Measurements from ENCODE around the gene ZNF785.
"Not testable (repeated sequence)": the region's sequence is repeated elsewhere in the genome, so short reads cannot be mapped to it uniquely, and the experiment has no call there.

ZNF785 gene

DNA sequence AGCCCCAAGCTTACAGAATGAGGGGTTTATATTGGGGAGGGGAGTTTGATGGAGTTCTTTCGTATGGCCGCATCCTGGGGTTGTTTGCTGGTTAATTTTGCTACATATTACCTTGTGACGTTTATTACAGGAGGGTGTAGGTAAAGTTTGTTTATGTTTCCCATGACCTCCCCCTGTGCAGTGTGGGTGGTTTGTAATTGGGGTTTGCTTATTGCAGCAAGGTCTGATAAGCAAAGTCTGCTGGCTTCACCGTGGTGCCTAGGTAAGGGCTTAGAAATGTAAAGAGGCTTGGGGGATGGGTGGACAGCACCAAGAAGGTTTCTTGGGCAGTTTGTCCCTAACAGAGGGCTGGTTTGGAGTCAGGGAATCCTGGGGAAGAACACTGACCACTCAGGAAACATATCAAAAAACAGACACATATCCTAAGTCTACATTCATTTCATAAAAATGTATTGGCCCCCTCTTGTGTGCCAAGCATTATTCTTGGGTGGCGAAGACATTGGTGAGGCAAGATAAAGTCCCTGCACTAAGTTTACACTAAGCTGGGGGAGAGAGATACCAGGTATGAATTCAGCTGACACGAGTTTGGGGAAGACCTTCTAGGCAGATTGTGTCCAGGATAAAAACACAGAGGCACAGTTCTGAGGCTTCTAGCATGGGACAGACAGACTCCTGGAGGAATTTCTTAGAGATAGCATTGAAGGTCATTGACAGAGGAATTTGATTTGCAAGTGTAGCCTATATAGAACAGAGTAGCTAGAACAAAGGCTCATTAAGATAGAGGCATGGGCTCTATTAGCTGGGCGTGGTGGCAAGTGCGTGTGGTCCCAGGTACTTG lies 36.9 kb downstream of the ZNF785 start:
- no peak for DNase-seq
- in situ Hi-C loops (cut with MboI; ENCODE audit: low pct_unique_long_range_greater_than_20kb, low sequenced_read_pairs): no loop called here

- peak; percentile 64 for DNase-seq
- in situ Hi-C loops (cut with MboI; ENCODE audit: low pct_unique_long_range_greater_than_20kb, low sequenced_read_pairs): no loop called here
These were observed 39.4 kb downstream of the ZNF785 start for GRCh38 chr16:30546115-30546514.

- in situ Hi-C loops (cut with MboI; ENCODE audit: low pct_unique_long_range_greater_than_20kb, low sequenced_read_pairs): no loop called here
- no peak for DNase-seq
These were observed 42.4 kb downstream of the ZNF785 start for GRCh38 chr16:30543067-30543466.

DNA sequence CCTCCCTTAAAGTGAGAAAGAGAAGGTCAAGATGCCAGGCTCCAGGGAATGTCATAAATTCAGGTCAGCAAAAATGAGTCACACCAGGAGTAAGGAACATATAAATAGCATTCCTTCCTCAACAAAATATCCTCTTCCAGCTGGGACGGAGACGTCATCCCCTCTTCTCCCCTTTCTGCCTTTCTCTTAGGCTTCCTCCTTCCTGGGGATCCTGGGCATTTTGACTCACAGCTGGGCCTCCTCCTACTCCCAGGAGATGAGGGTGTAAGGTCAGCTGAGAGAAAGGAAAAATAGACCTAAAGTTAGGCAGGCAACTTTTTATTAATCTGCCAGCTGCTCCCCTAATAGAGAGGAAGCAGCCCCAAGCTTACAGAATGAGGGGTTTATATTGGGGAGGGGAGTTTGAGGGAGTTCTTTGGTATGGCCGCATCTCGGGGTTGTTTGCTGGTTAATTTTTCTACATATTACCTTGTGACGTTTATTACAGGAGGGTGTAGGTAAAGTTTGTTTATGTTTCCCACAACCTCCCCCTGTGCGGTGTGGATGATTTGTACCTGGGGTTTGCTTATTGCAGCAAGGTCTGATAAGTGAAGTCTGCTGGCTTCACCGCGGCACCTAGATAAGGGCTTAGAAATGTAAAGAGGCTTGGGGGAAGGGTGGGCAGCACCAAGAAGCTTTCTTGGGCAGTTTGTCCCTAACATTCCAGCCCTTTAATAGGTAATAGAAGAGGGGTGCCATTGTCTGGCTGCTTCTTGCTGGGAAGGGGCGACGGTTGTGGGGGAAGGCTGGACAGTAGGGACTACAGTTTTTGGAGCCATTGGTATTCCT lies 43.8 kb downstream of the ZNF785 start:
- in situ Hi-C loops (cut with MboI; ENCODE audit: low pct_unique_long_range_greater_than_20kb, low sequenced_read_pairs): no loop called here
- DNase-seq: no peak

DNA sequence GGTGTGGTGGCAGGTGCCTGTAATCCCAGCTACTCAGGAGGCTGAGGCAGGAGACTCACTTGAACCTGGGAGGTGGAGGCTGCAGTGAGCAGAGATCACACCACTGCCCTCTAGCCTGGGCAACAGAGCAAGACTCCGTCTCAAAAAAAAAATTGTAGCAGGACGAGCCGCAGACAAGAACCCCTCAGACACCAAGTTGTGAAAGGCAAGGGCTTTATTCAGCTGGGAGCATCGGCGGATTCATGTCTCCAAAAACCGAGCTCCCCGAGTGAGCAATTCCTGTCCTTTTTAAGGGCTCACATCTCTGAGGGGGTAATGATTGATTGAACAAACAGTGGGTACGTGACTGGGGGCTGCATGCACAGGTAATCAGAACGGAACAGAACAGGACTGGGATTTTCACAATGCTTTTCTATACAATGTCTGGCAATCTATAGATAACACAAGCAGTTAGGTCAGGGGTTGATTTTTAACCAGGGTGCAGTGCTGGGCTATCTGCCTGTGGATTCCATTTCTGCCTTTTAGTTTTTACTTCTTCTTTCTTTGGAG lies 44.5 kb downstream of the ZNF785 start:
- in situ Hi-C loops (cut with MboI; ENCODE audit: low pct_unique_long_range_greater_than_20kb, low sequenced_read_pairs); DNase-seq: not testable (repeated sequence)

DNA sequence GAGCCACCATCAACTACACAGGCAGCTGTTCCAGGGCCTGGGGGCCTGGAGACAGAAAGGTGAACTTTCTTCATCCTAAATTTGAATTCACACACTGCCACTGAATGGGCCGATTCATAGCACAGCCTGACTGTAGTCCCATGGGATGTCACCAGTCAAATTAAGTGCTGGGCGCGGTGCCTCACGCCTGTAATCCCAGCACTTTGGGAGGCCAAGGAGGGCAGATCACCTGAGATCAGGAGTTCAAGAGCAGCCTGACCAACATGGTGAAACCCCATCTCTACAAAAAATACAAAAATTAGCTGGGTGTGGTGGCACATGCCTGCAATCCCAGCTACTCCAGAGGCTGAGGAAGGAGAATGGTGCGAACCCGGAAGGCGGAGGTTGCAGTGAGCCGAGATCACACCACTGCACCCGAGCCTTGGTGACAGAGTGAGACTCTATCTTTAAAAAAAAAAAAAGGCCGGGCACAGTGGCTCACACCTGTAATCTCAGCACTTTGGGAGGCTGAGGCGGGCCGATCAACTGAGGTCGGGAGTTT lies 45.4 kb downstream of the ZNF785 start:
- in situ Hi-C loops (cut with MboI; ENCODE audit: low pct_unique_long_range_greater_than_20kb, low sequenced_read_pairs); DNase-seq: not testable (repeated sequence)

DNA sequence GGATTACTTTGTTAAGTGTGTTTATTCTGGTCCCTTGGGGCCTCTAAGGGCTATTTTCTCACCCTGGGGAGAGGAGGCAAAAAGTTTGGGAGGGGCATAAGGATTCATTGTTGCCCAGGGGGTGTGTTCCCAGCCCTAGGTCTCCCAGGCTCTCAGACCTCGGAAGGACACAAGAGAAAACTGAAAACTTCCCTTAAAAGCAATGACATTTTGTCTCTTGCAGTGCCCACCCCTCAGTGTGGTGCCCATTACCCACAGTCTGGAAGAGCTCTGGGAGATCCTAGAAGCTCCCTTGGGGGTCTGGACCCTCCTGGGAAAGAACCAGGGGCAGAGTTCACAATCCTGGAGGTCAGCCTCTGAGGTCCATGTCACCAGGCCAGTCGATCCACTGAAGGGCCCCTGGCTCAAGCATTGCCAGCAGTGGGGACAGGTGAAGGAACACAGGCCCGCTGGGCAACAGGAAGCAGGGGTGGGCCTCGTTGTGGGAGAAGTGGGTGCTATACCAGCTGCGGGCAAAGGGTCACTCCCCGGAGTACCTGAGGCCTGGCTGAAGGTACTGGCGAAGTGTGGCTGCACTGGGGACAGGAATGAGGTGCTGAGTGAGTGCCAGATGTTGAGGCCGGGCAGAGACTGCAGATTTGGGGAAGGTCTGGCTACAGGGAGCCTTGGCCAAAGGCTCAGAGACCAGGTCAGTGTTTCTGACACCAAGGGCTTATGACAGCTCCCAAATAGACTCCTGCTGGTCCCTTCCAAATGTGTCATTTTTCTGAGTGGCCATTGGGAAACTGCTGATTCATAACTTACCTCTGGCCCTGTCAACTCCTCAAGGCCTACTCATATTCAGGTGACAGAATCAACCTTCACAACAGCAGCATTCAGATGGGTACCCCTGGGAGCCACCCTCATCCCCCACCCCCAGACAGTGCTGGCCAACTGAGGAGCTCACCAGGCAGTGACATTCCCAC lies 46.2 kb downstream of the ZNF785 start:
- in situ Hi-C loops (cut with MboI; ENCODE audit: low pct_unique_long_range_greater_than_20kb, low sequenced_read_pairs): no loop called here
- DNase-seq: no peak

DNA sequence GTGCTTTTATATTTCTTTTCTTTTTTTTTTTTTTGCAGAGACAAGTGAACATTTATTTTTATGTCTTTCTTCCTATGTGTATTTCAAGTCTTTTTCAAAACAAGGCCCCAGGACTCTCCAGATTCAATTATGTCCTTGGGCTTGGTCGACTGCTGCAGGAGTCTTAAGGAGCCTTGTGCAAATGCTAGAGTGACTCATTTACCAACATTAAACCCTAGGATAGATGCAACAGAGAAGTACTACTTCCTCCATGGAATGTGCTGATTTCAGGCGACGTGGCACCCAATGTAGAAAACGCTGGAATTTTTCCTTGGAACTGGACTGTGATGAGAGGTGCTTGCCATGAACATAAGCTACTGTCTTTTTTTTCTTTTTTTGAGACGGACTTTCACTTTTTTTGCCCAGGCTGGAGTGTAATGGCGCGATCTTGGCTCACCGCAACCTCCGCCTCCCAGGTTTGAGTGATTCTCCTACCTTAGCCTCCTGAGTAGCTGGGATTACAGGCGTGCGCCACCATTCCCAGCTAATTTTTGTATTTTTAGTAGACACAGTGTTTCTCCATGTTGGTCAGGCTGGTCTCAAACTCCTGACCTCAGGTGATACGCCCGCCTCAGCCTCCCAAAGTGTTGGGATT lies 49.0 kb downstream of the ZNF785 start:
- in situ Hi-C loops (cut with MboI; ENCODE audit: low pct_unique_long_range_greater_than_20kb, low sequenced_read_pairs): not testable (repeated sequence)

DNA sequence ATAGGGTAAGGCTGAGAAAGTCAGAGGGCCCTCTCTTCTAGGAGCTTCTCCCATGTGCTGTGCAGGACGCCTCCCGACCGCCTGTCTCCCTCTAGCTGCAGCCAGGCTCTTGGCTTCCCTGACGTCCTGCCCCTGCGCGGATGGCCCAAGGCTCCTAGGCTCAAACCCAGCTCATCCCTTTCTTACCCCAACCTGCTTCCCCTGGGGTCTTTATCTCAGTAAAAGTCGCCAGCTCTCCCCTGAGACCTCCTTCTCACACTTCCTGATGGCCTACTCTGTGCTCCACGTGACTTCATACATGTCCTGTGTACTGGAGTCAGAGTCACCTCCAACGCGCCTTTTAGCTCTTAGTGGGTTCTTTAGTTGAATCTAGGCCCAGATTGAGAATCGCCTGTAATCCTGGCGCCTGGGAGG lies 49.7 kb downstream of the ZNF785 start:
- DNase-seq: peak; percentile 69
- in situ Hi-C loops (cut with MboI; ENCODE audit: low pct_unique_long_range_greater_than_20kb, low sequenced_read_pairs): no loop called here

More for the DNA sequence above, 49.0 kb downstream of the ZNF785 start:
- not testable (repeated sequence) for DNase-seq

GRCh38 chr16:30535106-30535776 lies 50.3 kb downstream of the ZNF785 start:
- DNase-seq: no peak
- in situ Hi-C loops (cut with MboI; ENCODE audit: low pct_unique_long_range_greater_than_20kb, low sequenced_read_pairs): no loop called here

DNA sequence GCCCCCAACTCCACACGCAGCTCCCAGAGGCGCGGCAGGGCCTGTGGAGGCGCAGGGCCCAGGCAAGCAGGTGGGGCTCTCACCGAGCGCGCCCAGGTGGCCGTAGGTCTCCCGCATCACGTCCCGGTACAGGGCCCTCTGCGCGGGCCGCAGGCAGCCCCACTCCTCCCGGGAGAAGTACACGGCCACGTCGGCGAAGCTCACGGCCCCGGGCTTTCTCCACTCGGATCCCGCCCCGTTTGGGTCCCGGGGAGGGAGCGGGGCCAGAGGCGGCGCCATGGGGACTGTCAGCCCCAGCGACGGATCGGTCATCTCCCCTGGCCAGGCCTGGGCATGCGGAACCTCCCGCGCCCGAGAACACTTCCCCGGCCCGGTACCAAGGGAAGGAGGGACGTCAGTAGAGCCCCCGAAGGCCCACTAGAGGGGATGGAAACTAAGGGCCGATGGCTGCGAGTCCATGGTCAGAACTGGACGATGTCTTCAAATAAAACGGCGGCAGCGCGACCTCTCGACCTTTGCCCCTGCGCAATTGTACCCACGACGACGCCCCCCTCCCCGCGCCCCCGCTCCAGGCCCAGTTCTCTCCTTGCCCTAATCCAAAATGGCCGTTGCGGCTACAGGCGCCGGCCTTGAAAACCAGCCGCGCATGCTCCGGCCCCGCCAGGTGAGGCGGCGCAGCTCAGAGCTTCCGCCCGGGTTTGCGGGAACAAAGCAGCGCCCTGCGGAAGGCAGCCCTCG lies 51.0 kb downstream of the ZNF785 start, which contains the start of gene ZNF747:
Gene ZNF747, minus strand, starts transcription at position 491 of the 738 bp plus-strand sequence. Its CDS starts 179 bp downstream, at position 312.
- in situ Hi-C loops (cut with MboI; ENCODE audit: low pct_unique_long_range_greater_than_20kb, low sequenced_read_pairs): no loop called here
- peak; percentile 87 for DNase-seq

GRCh38 chr16:30533748-30534367 lies 51.6 kb downstream of the ZNF785 start:
- in situ Hi-C loops (cut with MboI; ENCODE audit: low pct_unique_long_range_greater_than_20kb, low sequenced_read_pairs): no loop called here
- peak; percentile 47 for DNase-seq

DNA sequence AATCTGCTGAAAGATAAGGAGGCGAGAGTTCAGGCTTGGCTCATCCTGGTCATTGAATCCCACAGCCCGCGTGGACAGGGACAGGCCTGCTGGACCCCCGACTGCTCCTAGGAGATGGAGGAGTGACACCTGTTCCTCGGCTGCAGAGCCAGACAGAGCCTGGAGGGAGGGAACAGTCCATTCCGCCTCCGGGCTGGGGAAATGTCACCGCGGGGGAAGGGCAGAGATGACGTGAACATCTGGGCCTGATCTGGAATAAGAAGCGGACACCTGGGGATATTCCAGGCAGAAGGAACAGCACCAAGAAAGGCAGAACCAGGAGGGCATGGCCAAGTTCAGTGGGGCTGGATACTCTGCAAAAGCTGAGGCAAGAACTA lies 52.4 kb downstream of the ZNF785 start:
- no peak for DNase-seq
- in situ Hi-C loops (cut with MboI; ENCODE audit: low pct_unique_long_range_greater_than_20kb, low sequenced_read_pairs): no loop called here

DNA sequence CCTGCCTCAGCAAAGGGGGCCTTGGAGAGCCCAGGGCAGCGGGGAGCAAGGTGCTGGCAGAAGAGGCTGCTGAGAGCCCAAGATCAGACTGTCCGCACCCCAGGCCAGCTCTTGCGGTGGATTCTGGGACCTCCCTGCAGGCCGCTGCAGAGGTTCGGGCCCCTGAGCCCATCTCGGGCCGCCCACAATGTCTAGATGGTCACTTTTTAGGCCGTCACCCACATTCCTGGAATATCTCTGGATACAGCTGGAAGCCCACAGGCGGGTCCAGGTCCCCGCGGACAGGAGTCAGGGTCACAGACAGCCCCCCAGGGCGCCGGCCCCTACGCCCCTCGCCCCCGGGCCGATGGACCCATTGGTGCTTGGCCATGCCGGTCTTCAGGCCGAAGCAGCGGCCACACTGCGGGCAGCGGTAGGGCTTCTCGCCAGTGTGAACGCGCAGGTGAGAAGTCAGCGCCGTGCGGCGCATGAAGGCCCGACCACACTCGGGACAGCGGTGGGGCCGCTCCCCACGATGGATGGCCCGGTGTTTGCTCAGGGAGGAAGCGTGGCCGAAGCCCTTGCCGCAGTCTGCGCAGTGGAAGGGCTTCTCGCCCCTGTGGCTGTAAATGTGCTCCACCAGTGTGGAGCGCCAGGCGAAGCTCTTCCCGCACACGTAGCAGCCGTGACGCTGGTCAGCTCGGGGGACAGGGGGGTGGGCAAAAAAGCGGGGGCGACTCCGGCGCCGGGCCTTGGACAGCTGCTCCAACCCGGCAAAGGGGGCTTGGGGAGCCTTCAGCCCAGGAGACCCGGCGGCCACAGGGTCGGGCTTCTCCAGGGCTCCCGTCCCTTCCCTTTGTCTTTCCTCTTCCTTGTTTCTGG lies 53.0 kb downstream of the ZNF785 start:
- in situ Hi-C loops (cut with MboI; ENCODE audit: low pct_unique_long_range_greater_than_20kb, low sequenced_read_pairs): no loop called here

More for the DNA sequence above, 53.0 kb downstream of the ZNF785 start:
- no peak for DNase-seq
